Thyroid gland (tissue), 4 donors: ENCODE results near the gene SYT1. TPM values are rescaled to one million over a fixed set of nuclear protein-coding genes. Genes with fewer than 3 reads are reported as not detected.

Source experiments
- DNase-seq, 2 donors: peaks; one replicate each; pipeline ENCODE4 v3.0.0-alpha.2; 2019
- H3K27ac ChIP-seq, 3 donors: fragments of 200-600 bp; sonication (generic); 1 replicate in 2 of 3; 2 replicates in 1 of 3; pipeline ENCODE4 v1.5.1; 2016 to 2019; ENCODE audit warnings: mild to moderate bottlenecking in 1 of 3, moderate library complexity in 1 of 3
- H3K27me3 ChIP-seq: fragments of 200-600 bp; sonication (generic); one replicate; pipeline ENCODE4 v1.5.1; 2019
- H3K36me3 ChIP-seq, 2 donors: fragments of 200-600 bp; sonication (generic); one replicate each; pipeline ENCODE4 v1.5.1; 2016 to 2019
- H3K4me1 ChIP-seq, 2 donors: fragments of 200-600 bp; sonication (generic); one replicate each; pipeline ENCODE4 v1.5.1; 2017 to 2019
- H3K4me3 ChIP-seq, 3 donors: fragments of 200-600 bp; sonication (generic); replicated peaks in 1 of 3; 1 replicate in 2 of 3; 2 replicates in 1 of 3; pipeline ENCODE4 v1.5.1; 2016; ENCODE audit warnings: mild to moderate bottlenecking in 1 of 3
- H3K9me3 ChIP-seq: fragments of 200-600 bp; sonication (generic); one replicate; pipeline ENCODE4 v1.5.1; 2017
- CTCF ChIP-seq, 6 experiments: fragments of 200-600 bp in 3 of 6; fragments of 450-650 bp in 3 of 6; sonication (generic) in 3 of 6; IDR thresholded peaks; one replicate each; pipeline ENCODE4 v1.5.1; 2016 to 2019; ENCODE audit warnings: antibody characterized with exemption in 6 of 6, mild to moderate bottlenecking in 2 of 6, inconsistent platforms in 1 of 6, moderate library complexity in 1 of 6
- POLR2A ChIP-seq, 2 donors: fragments of 450-650 bp; IDR thresholded peaks; one replicate each; pipeline ENCODE4 v1.6.1; 2017; ENCODE audit warnings: antibody characterized with exemption in 2 of 2, mild to moderate bottlenecking in 2 of 2, moderate library complexity in 1 of 2
- WGBS, 2 donors: methylation state at CpG; one replicate each; pipeline ENCODE4 v1.1.5; 2017; 5-methylcytosine and 5-hydroxymethylcytosine counted together
- intact Hi-C: fragments of 100-400 bp; cut with DNase I; formaldehyde crosslinking; loops from one replicate; pipeline ENCODE4 v1.15.1; 2023
- total RNA-seq, 4 donors: library from RNA; depleted of rRNA; stranded (reverse); fragments of >200 nt; gene quantifications; one replicate each; pipeline ENCODE4 v1.2.3, GENCODE V29; 2016

SYT1 gene
- total RNA-seq, 4 donors from 2014 or later, result 0.58 to 2.4 (median 1.2) TPM

GRCh38 chr12:79411791-79412190, 547.2 kb downstream of the SYT1 start:
- Histone ChIP-seq H3K36me3 (no peaks in the 10 kb centered on the region), H3K27me3 (no peaks in the 10 kb centered on the region), H3K9me3 (no peaks in the 10 kb centered on the region), H3K4me3 (no peak overlapping the region), H3K27ac (no peak overlapping the region), H3K4me1 (peaks cover 9 to 11% of the 10 kb centered on the region in 2 donors)
- WGBS, 2 donors, result 51 to 60% methylated on average over 3 of the region's 3 CpGs
- TF ChIP-seq POLR2A (IDR thresholded peaks at IDR 0.05) (no peak), CTCF (IDR thresholded peaks at IDR 0.05) (no peak)
- peak in 1 of 2 donors; percentile 7 for DNase-seq
- intact Hi-C loops, result loop anchor here (5.0 to 10.0 kb wide), 2 partner anchors 143 to 331 kb away; no protein-coding TSS in a partner anchor

- Histone ChIP-seq H3K4me1 (peaks cover 9 to 11% of the 10 kb centered on the region in 2 donors), H3K27ac (no peak overlapping the region), H3K4me3 (no peak overlapping the region), H3K36me3 (no peaks in the 10 kb centered on the region), H3K9me3 (no peaks in the 10 kb centered on the region), H3K27me3 (no peaks in the 10 kb centered on the region)
- no peak for DNase-seq
- intact Hi-C loops, result loop anchor here (5.0 to 10.0 kb wide), 2 partner anchors 141 to 329 kb away; no protein-coding TSS in a partner anchor
- no peak for TF ChIP-seq POLR2A (IDR thresholded peaks at IDR 0.05)
- no peak for TF ChIP-seq CTCF (IDR thresholded peaks at IDR 0.05)
These were observed 549.2 kb downstream of the SYT1 start for GRCh38 chr12:79413796-79414195.

- WGBS, 2 donors, result 87 to 94% methylated on average over 2 of the region's 2 CpGs
- Histone ChIP-seq H3K4me1 (peaks cover 9 to 11% of the 10 kb centered on the region in 2 donors), H3K36me3 (no peaks in the 10 kb centered on the region), H3K9me3 (no peaks in the 10 kb centered on the region), H3K4me3 (no peak overlapping the region), H3K27me3 (no peaks in the 10 kb centered on the region), H3K27ac (no peak overlapping the region)
- no peak for TF ChIP-seq CTCF (IDR thresholded peaks at IDR 0.05)
- TF ChIP-seq POLR2A (IDR thresholded peaks at IDR 0.05), result no peak
- intact Hi-C loops, result loop anchor here (5.0 to 10.0 kb wide), 2 partner anchors 141 to 328 kb away; no protein-coding TSS in a partner anchor
- no peak for DNase-seq
These were observed 549.7 kb downstream of the SYT1 start for GRCh38 chr12:79414252-79414651.

GRCh38 chr12:79415321-79415720, 550.7 kb downstream of the SYT1 start:
- WGBS, 2 donors, result 86 to 93% methylated on average over 2 of the region's 2 CpGs
- intact Hi-C loops, result loop anchor here (10.0 kb wide), 1 partner anchor 139 kb away; no protein-coding TSS in a partner anchor
- Histone ChIP-seq H3K4me1 (peaks cover 15 to 16% of the 10 kb centered on the region in 2 donors), H3K27ac (peak overlapping the region in 2 of 3 donors; percentile 34 to 35), H3K36me3 (no peaks in the 10 kb centered on the region), H3K4me3 (no peak overlapping the region), H3K27me3 (no peaks in the 10 kb centered on the region), H3K9me3 (no peaks in the 10 kb centered on the region)
- DNase-seq, result no peak
- TF ChIP-seq CTCF (IDR thresholded peaks at IDR 0.05) (no peak), POLR2A (IDR thresholded peaks at IDR 0.05) (no peak)

- no peaks in the 10 kb centered on the region for H3K36me3 ChIP-seq
- no peaks in the 10 kb centered on the region for H3K9me3 ChIP-seq
- peaks cover 20 to 21% of the 10 kb centered on the region in 2 donors for H3K4me1 ChIP-seq
- intact Hi-C loops, result loop anchor here (10.0 kb wide), 1 partner anchor 139 kb away; no protein-coding TSS in a partner anchor
- H3K27me3 ChIP-seq, result no peaks in the 10 kb centered on the region
- H3K4me3 ChIP-seq, result no peak overlapping the region
- TF ChIP-seq CTCF (IDR thresholded peaks at IDR 0.05), result no peak
- TF ChIP-seq POLR2A (IDR thresholded peaks at IDR 0.05), result no peak
- 40 to 47% methylated on average over 5 of the region's 5 CpGs for WGBS, 2 donors
- DNase-seq, result peak; percentile 20 to 37
- H3K27ac ChIP-seq, result peak overlapping the region in 2 of 3 donors; percentile 34 to 43
These were observed 551.3 kb downstream of the SYT1 start for GRCh38 chr12:79415746-79416435.
